Measurements from ENCODE around the gene UCHL5. TPM values are rescaled to one million over a fixed set of nuclear protein-coding genes. Genes with fewer than 3 reads are reported as not detected.

Gene UCHL5
- total RNA-seq, 1 donor, result 7.8 TPM

- DNase-seq (ENCODE audit: low read depth in 2 of 3, low spot score in 2 of 3), result no peak
Observed at GRCh38 chr1:192969091-192969490, 90.1 kb downstream of the UCHL5 start.

- DNase-seq (ENCODE audit: low read depth in 2 of 3, low spot score in 2 of 3), result no peak
Observed at GRCh38 chr1:192968323-192968722, 90.8 kb downstream of the UCHL5 start.

- no peak for DNase-seq (ENCODE audit: low read depth in 2 of 3, low spot score in 2 of 3)
Observed at GRCh38 chr1:192967901-192968300, 91.3 kb downstream of the UCHL5 start.

- DNase-seq (ENCODE audit: low read depth in 2 of 3, low spot score in 2 of 3), result no peak
Observed at GRCh38 chr1:192967211-192967877, 91.8 kb downstream of the UCHL5 start.

GRCh38 chr1:192966073-192966472 lies 93.1 kb downstream of the UCHL5 start:
- DNase-seq (ENCODE audit: low read depth in 2 of 3, low spot score in 2 of 3), result no peak

GRCh38 chr1:192962901-192963300 lies 96.3 kb downstream of the UCHL5 start:
- DNase-seq (ENCODE audit: low read depth in 2 of 3, low spot score in 2 of 3), result no peak

Small RNA genes lying within 50 kb of the gene (small RNA-seq; reads per million reads assigned to genes)
- gene SCARNA18B, result not detected

Other genes with a start within 250 kb of the UCHL5 start
- 82.4 TPM for gene RO60, start 252 bp upstream of the UCHL5 start, total RNA-seq
- gene GLRX2, start 46.1 kb upstream of the UCHL5 start, total RNA-seq, result 3.5 TPM
- gene CDC73, start 62.7 kb upstream of the UCHL5 start, total RNA-seq, result 10.0 TPM
- not detected for gene B3GALT2, start 127.3 kb upstream of the UCHL5 start, total RNA-seq

Measured in hematopoietic multipotent progenitor cell (in vitro differentiated cells).